ENCODE measurements around the gene SEPHS1. TPM values are rescaled to one million over a fixed set of nuclear protein-coding genes. Genes with fewer than 3 reads are reported as not detected.

Gene SEPHS1
- total RNA-seq, 1 donor from 2014 or later = 46.0 TPM

- intact Hi-C loops (cut with micrococcal nuclease) = no loop called here
Measured at GRCh38 chr10:13329565-13329964, 18.5 kb downstream of the SEPHS1 start.

DNA sequence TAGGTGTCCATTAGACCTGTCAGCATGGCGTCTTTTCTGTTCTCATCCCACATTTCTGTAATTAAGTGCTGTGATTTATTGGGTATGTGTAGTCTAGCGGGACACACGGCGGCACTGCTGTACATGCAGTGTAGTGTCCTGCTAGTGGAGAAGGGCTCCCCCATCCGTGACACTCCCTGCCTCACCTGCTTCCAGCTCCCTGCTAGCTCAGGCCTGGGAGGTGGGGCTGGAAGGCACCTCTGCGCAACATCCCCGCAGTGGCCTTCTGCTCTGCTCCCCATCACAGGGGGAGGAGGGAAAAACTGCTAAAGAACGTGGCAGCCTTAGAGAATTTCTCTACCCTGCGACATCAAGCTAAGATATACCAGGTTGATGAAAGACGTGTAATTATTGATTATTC lies 19.5 kb downstream of the SEPHS1 start:
- intact Hi-C loops (cut with micrococcal nuclease) = no loop called here

GRCh38 chr10:13328126-13328525 lies 20.0 kb downstream of the SEPHS1 start:
- intact Hi-C loops (cut with micrococcal nuclease) = no loop called here

DNA sequence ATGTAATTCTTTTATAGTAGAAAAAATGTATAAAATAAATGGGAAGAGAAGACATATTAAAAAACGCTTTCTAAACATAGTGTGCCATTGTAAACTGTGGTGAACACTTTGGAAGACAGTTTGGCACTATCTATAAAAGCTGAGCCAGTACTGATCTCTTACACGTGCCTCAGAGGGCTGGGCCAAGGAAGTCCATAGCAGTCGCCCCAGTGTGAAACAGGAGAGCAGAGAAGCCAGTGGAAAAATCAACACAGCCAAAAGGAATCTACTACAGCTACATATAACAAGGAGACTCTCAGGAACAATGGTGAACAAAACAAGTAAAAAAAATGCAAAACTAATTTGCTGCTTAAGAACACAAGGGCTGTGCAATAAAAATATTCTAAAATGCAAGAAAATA lies 20.6 kb downstream of the SEPHS1 start:
- intact Hi-C loops (cut with micrococcal nuclease) = no loop called here

GRCh38 chr10:13322615-13323148 lies 25.4 kb downstream of the SEPHS1 start:
- intact Hi-C loops (cut with micrococcal nuclease) = no loop called here

DNA sequence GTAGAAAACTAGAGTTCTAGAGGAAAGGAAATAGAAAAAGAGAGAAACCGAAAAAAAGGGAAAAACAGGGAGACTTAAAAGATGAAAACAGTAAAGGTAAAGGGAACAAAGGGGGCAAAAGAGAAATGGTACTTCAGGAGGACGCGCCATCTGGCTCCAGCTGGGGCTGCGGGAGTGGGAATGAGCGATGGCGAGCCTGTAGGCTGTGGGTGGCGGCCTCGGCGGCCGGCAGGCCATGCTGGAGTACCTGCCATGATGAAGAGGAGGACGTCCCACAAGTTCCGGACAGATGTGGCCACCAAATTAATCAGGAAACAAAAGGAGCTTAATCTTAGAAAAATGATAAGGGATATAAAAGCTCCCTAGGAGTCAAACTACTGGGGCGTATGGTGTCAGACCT lies 26.5 kb downstream of the SEPHS1 start:
- intact Hi-C loops (cut with micrococcal nuclease) = no loop called here

- intact Hi-C loops (cut with micrococcal nuclease) = no loop called here
Measured at GRCh38 chr10:13319166-13319565, 28.9 kb downstream of the SEPHS1 start.

GRCh38 chr10:13317474-13317873 lies 30.6 kb downstream of the SEPHS1 start:
- intact Hi-C loops (cut with micrococcal nuclease) = no loop called here

DNA sequence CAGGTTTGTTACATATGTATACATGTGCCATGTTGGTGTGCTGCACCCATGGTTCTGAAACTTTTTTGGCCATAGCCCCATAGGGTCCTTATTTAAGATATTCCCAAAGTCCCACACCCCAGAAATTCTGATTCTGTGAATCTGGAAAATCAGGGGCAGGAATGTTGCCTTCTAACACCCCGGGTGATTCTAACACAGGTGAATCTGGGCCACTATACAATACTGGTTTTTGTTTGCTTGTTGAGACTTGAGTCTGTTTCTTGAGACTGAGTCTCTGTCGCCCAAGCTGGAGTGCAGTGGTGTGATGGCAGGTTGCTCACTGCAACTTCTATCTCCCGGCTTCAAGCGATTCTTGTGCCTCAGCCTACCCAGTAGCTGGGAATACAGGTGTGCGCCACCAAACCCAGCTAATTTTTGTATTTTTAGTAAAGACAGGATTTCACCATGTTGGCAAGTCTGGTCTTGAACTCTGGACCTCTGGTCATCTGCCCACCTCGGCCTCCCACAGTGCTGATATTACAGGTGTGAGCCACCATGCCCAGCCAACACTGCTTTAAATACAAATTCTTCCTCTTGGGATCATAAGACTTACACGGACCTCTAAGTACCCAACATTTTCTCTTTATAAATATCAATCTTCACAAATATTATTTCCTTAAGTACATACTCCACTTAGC lies 31.3 kb downstream of the SEPHS1 start:
- intact Hi-C loops (cut with micrococcal nuclease) = no loop called here

- intact Hi-C loops (cut with micrococcal nuclease) = no loop called here
Measured at GRCh38 chr10:13315361-13315760, 32.7 kb downstream of the SEPHS1 start.

DNA sequence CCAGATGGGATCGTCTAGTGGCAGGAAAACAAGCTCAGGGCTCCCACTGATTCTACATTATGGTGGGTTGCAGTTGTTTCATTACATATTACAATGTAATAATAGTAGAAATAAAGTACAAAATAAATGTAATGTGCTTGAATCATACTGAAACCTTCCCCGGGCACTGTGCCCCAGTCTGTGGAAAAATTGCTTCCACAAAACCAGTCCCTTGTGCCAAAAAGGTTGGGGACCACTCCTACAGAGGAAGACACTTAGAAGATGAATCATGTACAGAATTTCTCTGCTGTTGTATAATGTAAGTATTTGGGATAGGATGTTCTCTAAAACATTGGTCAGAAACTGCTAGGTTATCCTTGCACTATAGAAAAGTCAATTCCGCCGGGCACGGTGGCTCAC lies 36.9 kb downstream of the SEPHS1 start:
- intact Hi-C loops (cut with micrococcal nuclease) = no loop called here

- intact Hi-C loops (cut with micrococcal nuclease) = no loop called here
Measured at GRCh38 chr10:13310518-13311176, 37.4 kb downstream of the SEPHS1 start.

DNA sequence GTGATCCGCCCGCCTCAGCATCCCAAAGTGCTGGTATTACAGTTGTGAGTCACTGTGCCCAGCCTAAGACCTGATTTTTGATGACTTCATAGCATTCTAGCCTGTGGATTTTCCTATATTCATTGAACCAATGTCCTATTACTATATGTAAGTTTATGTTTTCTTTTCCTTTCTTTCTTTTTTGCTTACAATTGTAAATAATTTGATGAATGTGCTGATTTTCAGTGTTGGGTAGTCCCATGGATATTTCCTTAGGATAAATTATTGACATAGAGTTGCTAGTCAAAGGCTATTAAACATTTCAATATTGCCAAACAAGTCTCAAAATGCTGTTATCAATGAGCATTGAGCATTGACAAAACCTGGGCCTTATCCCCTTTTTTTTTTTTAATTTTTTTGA lies 38.3 kb downstream of the SEPHS1 start:
- intact Hi-C loops (cut with micrococcal nuclease) = loop anchor here (10.0 kb wide), 1 partner anchor 1645 kb away; the partner anchor contains the start of genes DCLRE1C and MEIG1

GRCh38 chr10:13308096-13308495 lies 40.0 kb downstream of the SEPHS1 start:
- intact Hi-C loops (cut with micrococcal nuclease) = loop anchor here (10.0 kb wide), 1 partner anchor 1647 kb away; the partner anchor contains the start of genes DCLRE1C and MEIG1

GRCh38 chr10:13306103-13306502 lies 42.0 kb downstream of the SEPHS1 start:
- intact Hi-C loops (cut with micrococcal nuclease) = loop anchor here (10.0 kb wide), 1 partner anchor 1649 kb away; the partner anchor contains the start of genes DCLRE1C and MEIG1

- intact Hi-C loops (cut with micrococcal nuclease) = loop anchor here (1.0 to 10.0 kb wide), 14 partner anchors 32 to 1864 kb away; partner anchors contain the start of genes CDNF, DCLRE1C, DHTKD1 and HSPA14
Measured at GRCh38 chr10:13302821-13303555, 45.1 kb downstream of the SEPHS1 start.

GRCh38 chr10:13299437-13300287 lies 48.4 kb downstream of the SEPHS1 start, which contains the start of gene PHYH:
Gene PHYH, minus strand, starts transcription at chr10:13300064. Its CDS starts 22 bp downstream, at chr10:13300042.
- intact Hi-C loops (cut with micrococcal nuclease) = loop anchor here (5.0 to 10.0 kb wide), 5 partner anchors 1232 to 1868 kb away; partner anchors contain the start of genes CDNF, DCLRE1C, DHTKD1 and HSPA14

DNA sequence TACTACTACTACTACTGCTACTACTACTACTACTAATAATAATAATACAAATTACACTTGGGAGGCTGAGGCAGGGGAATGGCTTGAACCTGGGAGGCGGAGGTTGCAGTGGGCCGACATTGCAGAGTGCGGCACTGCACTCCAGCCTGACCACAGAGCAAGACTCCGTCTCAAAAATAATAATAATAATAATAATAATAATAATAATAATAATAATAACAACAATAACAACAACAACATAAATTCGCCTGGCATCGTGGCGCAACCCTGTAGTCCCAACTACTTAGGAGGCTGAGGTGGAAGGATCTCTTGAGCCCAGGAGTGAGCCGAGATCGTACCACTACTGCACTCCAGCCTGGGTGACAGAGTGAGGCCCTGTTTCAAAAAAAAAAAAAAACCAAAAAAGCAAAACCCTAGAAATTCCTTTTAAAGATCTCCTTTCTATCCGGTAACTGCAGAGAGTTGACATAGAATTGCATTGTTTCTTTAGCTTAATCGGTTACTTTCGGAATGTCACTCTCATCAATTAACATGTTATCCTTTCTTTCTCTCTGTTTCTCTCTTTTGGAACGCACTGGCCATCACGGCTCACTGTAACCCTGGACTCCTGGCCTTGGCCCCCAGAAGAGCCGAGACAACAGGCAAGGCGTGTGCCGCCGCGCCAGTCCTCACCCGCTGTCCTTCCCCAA lies 49.2 kb downstream of the SEPHS1 start:
- intact Hi-C loops (cut with micrococcal nuclease) = no loop called here

GRCh38 chr10:13296476-13296875 lies 51.6 kb downstream of the SEPHS1 start:
- intact Hi-C loops (cut with micrococcal nuclease) = no loop called here

DNA sequence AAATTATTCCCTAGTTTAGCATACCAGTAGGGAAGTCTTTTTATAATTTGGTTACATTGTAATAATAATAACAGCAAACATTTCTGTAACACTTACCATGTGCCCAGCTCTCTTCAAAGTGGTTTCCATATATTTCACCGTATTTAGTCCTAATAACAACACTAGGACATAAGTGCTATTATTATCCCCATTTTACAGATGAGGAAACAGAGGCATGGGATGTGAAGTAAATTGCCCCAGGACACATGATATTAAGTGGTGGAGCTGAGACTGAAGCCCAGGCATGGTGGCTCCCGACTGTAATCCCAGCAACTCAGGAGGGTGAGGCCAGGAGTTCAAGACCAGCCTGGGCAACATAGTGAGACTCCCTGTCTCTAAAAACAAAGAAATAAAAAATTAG lies 53.3 kb downstream of the SEPHS1 start:
- intact Hi-C loops (cut with micrococcal nuclease) = no loop called here

All from T-helper 1 cell treated with Interleukin-12 subunit alpha and Interleukin-12 subunit beta and Interleukin-4 antibody, amounts not matched to agents 30 ng/mL and 1 ng/mL, for 36 hours (primary cell).